Astrocyte (in vitro differentiated cells and primary cell): ENCODE data around the gene ITPRID2. TPM values are rescaled to one million over a fixed set of nuclear protein-coding genes. Genes with fewer than 3 reads are reported as not detected.

Source experiments
- DNase-seq: peaks from one replicate; pipeline ENCODE4 v3.0.0-alpha.2; 2010; ENCODE audit warnings: low read depth
- FAIRE-seq: peaks from 2 replicates; lab custom pipeline; 2011; peaks lifted over from hg19 to GRCh38; lab: Jason Lieb, UNC
- H2AFZ ChIP-seq: 2 replicates; pipeline ENCODE4 v1.6.0; 2012; ENCODE audit warnings: low read depth, low read length, inconsistent platforms
- H3K27ac ChIP-seq: 2 replicates; pipeline ENCODE4 v1.5.1; 2011; ENCODE audit warnings: low read depth, low read length, inconsistent platforms
- H3K27me3 ChIP-seq: 2 replicates; pipeline ENCODE4 v1.6.0; 2011; ENCODE audit warnings: low read length, inconsistent platforms; ENCODE audit not compliant: insufficient read depth
- H3K36me3 ChIP-seq: 2 replicates; pipeline ENCODE4 v1.5.1; 2011; ENCODE audit warnings: low read length, inconsistent platforms; ENCODE audit not compliant: insufficient read depth
- H3K4me1 ChIP-seq: 2 replicates; pipeline ENCODE4 v1.5.1; 2011; ENCODE audit warnings: low read length, inconsistent platforms; ENCODE audit not compliant: insufficient read depth
- H3K4me2 ChIP-seq: 2 replicates; pipeline ENCODE4 v1.6.0; 2012; ENCODE audit warnings: low read length, inconsistent platforms
- H3K4me3 ChIP-seq: 2 replicates; pipeline ENCODE4 v1.5.1; 2011; ENCODE audit warnings: low read depth, mild to moderate bottlenecking, low read length, inconsistent platforms; ENCODE audit not compliant: insufficient read depth
- H3K79me2 ChIP-seq: 2 replicates; pipeline ENCODE4 v1.6.0; 2012; ENCODE audit warnings: mild to moderate bottlenecking, low read length, inconsistent platforms; ENCODE audit not compliant: insufficient read depth
- H3K9ac ChIP-seq: 2 replicates; pipeline ENCODE4 v1.6.0; 2012; ENCODE audit warnings: mild to moderate bottlenecking, low read length, inconsistent platforms
- H3K9me3 ChIP-seq: 2 replicates; pipeline ENCODE4 v1.5.1; 2012; ENCODE audit warnings: low read depth, mild to moderate bottlenecking, low read length, inconsistent platforms; ENCODE audit not compliant: insufficient read depth
- H4K20me1 ChIP-seq: 2 replicates; pipeline ENCODE4 v1.6.0; 2012; ENCODE audit warnings: low read length, inconsistent platforms; ENCODE audit not compliant: insufficient read depth
- H3K27ac Mint-ChIP-seq: one replicate; pipeline ENCODE4 v1.8.0; 2021; ENCODE audit warnings: mild to moderate bottlenecking, mixed read lengths; ENCODE audit not compliant: unreplicated experiment
- H3K27me3 Mint-ChIP-seq: one replicate; pipeline ENCODE4 v1.8.0; 2021; ENCODE audit warnings: low read depth, mixed read lengths; ENCODE audit not compliant: unreplicated experiment
- H3K36me3 Mint-ChIP-seq: one replicate; pipeline ENCODE4 v1.8.0; 2021; ENCODE audit warnings: low read depth, mixed read lengths; ENCODE audit not compliant: unreplicated experiment
- H3K4me1 Mint-ChIP-seq: one replicate; pipeline ENCODE4 v1.8.0; 2021; ENCODE audit warnings: low read depth, mixed read lengths; ENCODE audit not compliant: unreplicated experiment
- H3K4me3 Mint-ChIP-seq: one replicate; pipeline ENCODE4 v1.8.0; 2021; ENCODE audit warnings: mild to moderate bottlenecking, moderate library complexity, mixed read lengths; ENCODE audit not compliant: unreplicated experiment
- H3K9me3 Mint-ChIP-seq: one replicate; pipeline ENCODE4 v1.8.0; 2021; ENCODE audit warnings: mild to moderate bottlenecking, mixed read lengths; ENCODE audit not compliant: unreplicated experiment
- EZH2 ChIP-seq: IDR thresholded peaks from 2 replicates; pipeline ENCODE4 v1.6.1; 2012; ENCODE audit warnings: mild to moderate bottlenecking, low read length, inconsistent platforms; ENCODE audit not compliant: insufficient read depth
- total RNA-seq: library from RNA; stranded (reverse); gene quantifications from 2 replicates; pipeline ENCODE4 v1.2.1, GENCODE V29; 2021
- TF ChIP-seq, protein P1 (sequence below): IDR thresholded peaks from 2 replicates; pipeline ENCODE4 v1.5.1; 2011; ENCODE audit warnings: low read depth, mild to moderate bottlenecking, inconsistent platforms, low read length, moderate library complexity; ENCODE audit not compliant: insufficient read depth

Gene ITPRID2
- total RNA-seq, 1 donor from 2014 or later = 272 TPM

DNA sequence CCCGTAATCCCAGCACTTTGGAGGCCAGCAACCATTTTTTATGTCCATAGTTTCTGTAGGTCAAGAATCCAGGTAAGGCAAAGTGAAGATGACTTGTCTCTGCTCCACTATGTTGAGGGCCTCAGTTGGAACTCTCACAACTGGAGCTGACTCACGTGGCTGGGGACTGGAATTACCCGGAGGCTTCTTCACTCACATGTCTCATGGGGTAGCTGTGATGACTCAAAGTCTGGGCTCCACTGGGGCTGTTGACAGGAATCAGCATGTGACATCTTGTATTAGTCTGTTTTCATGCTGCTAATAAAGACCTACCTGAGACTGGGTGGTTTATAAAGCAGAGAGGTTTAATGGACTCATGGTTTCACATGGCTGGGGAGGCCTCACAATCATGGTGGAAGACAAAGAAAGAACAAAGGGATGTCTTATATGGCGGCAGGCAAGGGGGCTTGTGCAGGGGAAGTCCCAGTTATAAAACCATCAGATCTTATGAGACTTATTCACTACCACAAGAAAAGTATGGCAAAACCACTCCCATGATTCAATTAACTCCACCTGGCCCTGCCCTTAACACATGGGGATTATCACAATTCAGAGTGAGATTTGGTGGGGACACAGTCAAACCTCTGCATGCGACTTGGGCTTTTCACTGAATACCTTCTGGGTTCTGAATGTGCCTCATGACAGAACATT lies 86.3 kb downstream of the ITPRID2 start:
- H3K27ac ChIP-seq = no peak overlapping the region
- H3K4me1 ChIP-seq = peaks cover 3% of the 10 kb centered on the region
- no peak for DNase-seq
- H3K36me3 ChIP-seq = no peaks in the 10 kb centered on the region
- no peak overlapping the region for H2AFZ ChIP-seq
- TF ChIP-seq EZH2 = no peak
- TF ChIP-seq, protein P1, sequence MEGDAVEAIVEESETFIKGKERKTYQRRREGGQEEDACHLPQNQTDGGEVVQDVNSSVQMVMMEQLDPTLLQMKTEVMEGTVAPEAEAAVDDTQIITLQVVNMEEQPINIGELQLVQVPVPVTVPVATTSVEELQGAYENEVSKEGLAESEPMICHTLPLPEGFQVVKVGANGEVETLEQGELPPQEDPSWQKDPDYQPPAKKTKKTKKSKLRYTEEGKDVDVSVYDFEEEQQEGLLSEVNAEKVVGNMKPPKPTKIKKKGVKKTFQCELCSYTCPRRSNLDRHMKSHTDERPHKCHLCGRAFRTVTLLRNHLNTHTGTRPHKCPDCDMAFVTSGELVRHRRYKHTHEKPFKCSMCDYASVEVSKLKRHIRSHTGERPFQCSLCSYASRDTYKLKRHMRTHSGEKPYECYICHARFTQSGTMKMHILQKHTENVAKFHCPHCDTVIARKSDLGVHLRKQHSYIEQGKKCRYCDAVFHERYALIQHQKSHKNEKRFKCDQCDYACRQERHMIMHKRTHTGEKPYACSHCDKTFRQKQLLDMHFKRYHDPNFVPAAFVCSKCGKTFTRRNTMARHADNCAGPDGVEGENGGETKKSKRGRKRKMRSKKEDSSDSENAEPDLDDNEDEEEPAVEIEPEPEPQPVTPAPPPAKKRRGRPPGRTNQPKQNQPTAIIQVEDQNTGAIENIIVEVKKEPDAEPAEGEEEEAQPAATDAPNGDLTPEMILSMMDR = no peak
- H3K4me2 ChIP-seq = no peak overlapping the region
- no peaks in the 10 kb centered on the region for H3K79me2 ChIP-seq
- H3K36me3 Mint-ChIP-seq = no peaks in the 10 kb centered on the region
- H3K9ac ChIP-seq = no peak overlapping the region
- no peaks in the 10 kb centered on the region for H3K9me3 Mint-ChIP-seq
- H4K20me1 ChIP-seq = no peaks in the 10 kb centered on the region
- H3K27me3 ChIP-seq = no peaks in the 10 kb centered on the region
- H3K4me3 Mint-ChIP-seq = no peak overlapping the region
- peaks cover 9% of the 10 kb centered on the region for H3K4me1 Mint-ChIP-seq
- H3K27ac Mint-ChIP-seq = peak overlapping the region; percentile 5
- H3K4me3 ChIP-seq = no peak overlapping the region
- no peaks in the 10 kb centered on the region for H3K9me3 ChIP-seq
- no peak for FAIRE-seq
- H3K27me3 Mint-ChIP-seq = no peaks in the 10 kb centered on the region

GRCh38 chr2:181978351-181979150 lies 87.0 kb downstream of the ITPRID2 start:
- Mint-ChIP-seq H3K4me1 (peaks cover 9% of the 10 kb centered on the region), H3K4me3 (no peak overlapping the region), H3K36me3 (no peaks in the 10 kb centered on the region), H3K27ac (no peak overlapping the region), H3K9me3 (no peaks in the 10 kb centered on the region), H3K27me3 (no peaks in the 10 kb centered on the region)
- no peak overlapping the region for H2AFZ ChIP-seq
- H3K4me1 ChIP-seq = peaks cover 3% of the 10 kb centered on the region
- no peaks in the 10 kb centered on the region for H3K79me2 ChIP-seq
- no peak overlapping the region for H3K4me2 ChIP-seq
- no peaks in the 10 kb centered on the region for H3K36me3 ChIP-seq
- no peaks in the 10 kb centered on the region for H4K20me1 ChIP-seq
- no peaks in the 10 kb centered on the region for H3K9me3 ChIP-seq
- H3K27ac ChIP-seq = no peak overlapping the region
- no peak overlapping the region for H3K9ac ChIP-seq
- H3K27me3 ChIP-seq = no peaks in the 10 kb centered on the region
- no peak for TF ChIP-seq EZH2
- TF ChIP-seq, protein P1 = no peak
- H3K4me3 ChIP-seq = no peak overlapping the region
- FAIRE-seq = no peak
- DNase-seq = peak; percentile 34

Other genes with a start within 250 kb of the ITPRID2 start
- 0.16 TPM in 1 of 2 replicates, not detected in the other for gene CERKL, start 234.6 kb upstream of the ITPRID2 start, total RNA-seq
- gene NEUROD1, start 211.2 kb upstream of the ITPRID2 start, total RNA-seq = not detected in 2 replicates
- 0.50 and 1.2 TPM in 2 replicates for gene PPP1R1C, start 94.1 kb downstream of the ITPRID2 start, total RNA-seq